ENCODE data around the gene EPGN. TPM values are rescaled to one million over a fixed set of nuclear protein-coding genes. Genes with fewer than 3 reads are reported as not detected.

The EPGN gene
- total and polyA plus RNA-seq, 2 of the 8 experiments (the other 6 are each of a cell fraction or from before 2014, with no cell fraction given), result not detected

DNA sequence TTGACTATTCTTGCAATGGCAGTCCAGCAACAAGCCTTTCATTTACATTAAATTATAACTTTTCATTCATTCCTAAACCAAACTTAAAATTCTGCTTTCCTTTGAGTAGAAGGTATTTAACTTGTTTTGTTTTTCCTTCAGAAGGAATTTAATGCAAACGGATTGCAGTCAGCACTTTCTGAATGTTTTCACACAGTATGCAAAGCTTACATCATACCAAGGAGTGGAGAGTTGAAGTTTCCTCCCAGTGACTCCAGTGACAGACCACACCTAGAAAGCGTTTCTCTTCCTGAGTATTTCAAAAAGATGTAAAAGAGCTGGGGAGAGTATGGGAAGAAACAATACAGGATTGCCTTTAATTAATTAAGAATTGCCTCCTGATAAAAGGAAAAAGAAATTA is 8.1 kb downstream of the EPGN start:
- H2BK12ac ChIP-seq (ENCODE audit: low read depth, low read length), result no peak overlapping the region
- H3K14ac ChIP-seq (ENCODE audit: insufficient read length), result no peak overlapping the region
- TF ChIP-seq CREB1 (IDR thresholded peaks at IDR 0.05) (no peak), CEBPB (IDR thresholded peaks at IDR 0.05; ENCODE audit: low read depth, low read length) (no peak), BACH1 (IDR thresholded peaks at IDR 0.05; ENCODE audit: low read length) (no peak), GABPA (IDR thresholded peaks at IDR 0.05; ENCODE audit: borderline replicate concordance, insufficient read depth, low read length) (no peak), ASH2L (IDR thresholded peaks at IDR 0.05; ENCODE audit: low read length) (no peak), RXRA (IDR thresholded peaks at IDR 0.05; ENCODE audit: insufficient read depth, low read depth, low read length) (no peak), TEAD4 (IDR thresholded peaks at IDR 0.05; ENCODE audit: low read depth, low read length) (no peak), SP2 (IDR thresholded peaks at IDR 0.05; ENCODE audit: low read length) (no peak)
- TF ChIP-seq, protein P1, sequence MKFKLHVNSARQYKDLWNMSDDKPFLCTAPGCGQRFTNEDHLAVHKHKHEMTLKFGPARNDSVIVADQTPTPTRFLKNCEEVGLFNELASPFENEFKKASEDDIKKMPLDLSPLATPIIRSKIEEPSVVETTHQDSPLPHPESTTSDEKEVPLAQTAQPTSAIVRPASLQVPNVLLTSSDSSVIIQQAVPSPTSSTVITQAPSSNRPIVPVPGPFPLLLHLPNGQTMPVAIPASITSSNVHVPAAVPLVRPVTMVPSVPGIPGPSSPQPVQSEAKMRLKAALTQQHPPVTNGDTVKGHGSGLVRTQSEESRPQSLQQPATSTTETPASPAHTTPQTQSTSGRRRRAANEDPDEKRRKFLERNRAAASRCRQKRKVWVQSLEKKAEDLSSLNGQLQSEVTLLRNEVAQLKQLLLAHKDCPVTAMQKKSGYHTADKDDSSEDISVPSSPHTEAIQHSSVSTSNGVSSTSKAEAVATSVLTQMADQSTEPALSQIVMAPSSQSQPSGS (IDR thresholded peaks at IDR 0.05; ENCODE audit: low read length), result no peak
- H3K18ac ChIP-seq (ENCODE audit: extremely low read depth, low read length), result no peak overlapping the region
- H3K9me3 ChIP-seq (ENCODE audit: insufficient read depth in 2 of 2, low read depth in 1 of 2, low read length in 1 of 2), result no peaks in the 10 kb centered on the region
- WGBS, 2 experiments (ENCODE audit: extremely low coverage in 1 of 2, insufficient coverage in 1 of 2, insufficient read length in 1 of 2, insufficient replicate concordance in 2 of 2, low coverage in 1 of 2, low lambda C conversion rate in 2 of 2, missing lambda C conversion rate in 1 of 2), result 58% methylated on average over 2 of the region's 2 CpGs; no CpG with 5 or more reads in 1 of the 2 experiments
- H3K56ac ChIP-seq (replicated peaks; ENCODE audit: insufficient read length, low read depth, low read length), result no peak overlapping the region
- no peaks in the 10 kb centered on the region for H3K36me3 ChIP-seq (ENCODE audit: control insufficient read depth in 2 of 4, insufficient read depth in 4 of 4, low read length in 3 of 4)
- no peaks in the 10 kb centered on the region for H3K79me1 ChIP-seq (ENCODE audit: low read depth, low read length)
- H3K4me3 ChIP-seq (ENCODE audit: extremely low read depth in 1 of 4, insufficient read depth in 2 of 4, low read depth in 3 of 4, low read length in 4 of 4), result no peak overlapping the region
- no peak overlapping the region for H3K23ac ChIP-seq (ENCODE audit: insufficient read length)
- no peaks in the 10 kb centered on the region for H3K23me2 ChIP-seq (ENCODE audit: low read depth, low read length)
- no peaks in the 10 kb centered on the region for H4K20me1 ChIP-seq (replicated peaks in 1 of 2; ENCODE audit: control insufficient read depth in 1 of 2, insufficient read depth in 2 of 2, low read length in 2 of 2)
- H4K91ac ChIP-seq (replicated peaks; ENCODE audit: insufficient read length, low read length), result no peak overlapping the region
- no peak overlapping the region for H2AFZ ChIP-seq (ENCODE audit: low read length)
- no peak overlapping the region for H2BK5ac ChIP-seq (ENCODE audit: low read depth, low read length)
- CTCF ChIA-PET (ENCODE audit: partially characterized antibody), result interaction anchor here (0.7 to 1.3 kb wide), 5 partner anchors 8 to 126 kb away, joined by 3 to 4 read pairs (median 3); no protein-coding TSS in a partner anchor
- no peak overlapping the region for H4K5ac ChIP-seq (ENCODE audit: insufficient read length, low read depth, low read length)
- no peak overlapping the region for H3K4me2 ChIP-seq (ENCODE audit: insufficient read depth in 1 of 2, low read depth in 2 of 2, low read length in 2 of 2)
- H4K8ac ChIP-seq (ENCODE audit: extremely low read depth, insufficient read depth, low read length), result no peak overlapping the region
- no peak overlapping the region for H2AK5ac ChIP-seq (ENCODE audit: low read depth, low read length)
- no peak overlapping the region for H3K4ac ChIP-seq (replicated peaks; ENCODE audit: insufficient read length, low read depth, low read length)
- no peak for FAIRE-seq
- H3K27me3 ChIP-seq (replicated peaks in 1 of 4; ENCODE audit: control insufficient read depth in 3 of 4, extremely low read depth in 1 of 4, insufficient read depth in 3 of 4, low read length in 3 of 4), result no peaks in the 10 kb centered on the region
- H2BK120ac ChIP-seq (replicated peaks; ENCODE audit: low read depth, low read length), result no peak overlapping the region
- no peak for DNase-seq (ENCODE audit: low read depth in 1 of 2, low spot score in 2 of 2)
- POLR2A ChIA-PET (ENCODE audit: partially characterized antibody), result no interaction called here
- H2BK15ac ChIP-seq (ENCODE audit: low read length), result no peak overlapping the region
- no peak overlapping the region for H2BK20ac ChIP-seq (ENCODE audit: low read length)
- no peak overlapping the region for H3K9ac ChIP-seq (replicated peaks in 1 of 4; ENCODE audit: extremely low read depth in 1 of 4, low read depth in 3 of 4, low read length in 3 of 4)
- H3K79me2 ChIP-seq (ENCODE audit: control insufficient read depth in 1 of 2, insufficient read depth in 2 of 2, low read length in 2 of 2), result no peaks in the 10 kb centered on the region
- H3K4me1 ChIP-seq (replicated peaks in 1 of 4; ENCODE audit: control insufficient read depth in 3 of 4, insufficient read depth in 4 of 4, low read length in 3 of 4), result peaks cover 0 to 5% (median under 1%) of the 10 kb centered on the region in 4 experiments; a peak in 2 of 7 replicates
- no peak overlapping the region for H3K27ac ChIP-seq (ENCODE audit: low read depth, low read length)

Data from H1 (cell line).